NCI-H146 treated with DMSO at 0.1 percent for 48 hours (cell line): ENCODE data around the gene CDH5.

Experiments
- DNase-seq: peaks from one replicate; lab custom pipeline; 2025; ENCODE audit not compliant: unreplicated experiment; lab: John Stamatoyannopoulos, UW

CDH5 gene

GRCh38 chr16:66390346-66391108, 24.0 kb downstream of the CDH5 start:
- no peak for DNase-seq

- DNase-seq, result no peak
Measured at GRCh38 chr16:66391726-66392670, 25.5 kb downstream of the CDH5 start.

GRCh38 chr16:66395806-66396555, 29.5 kb downstream of the CDH5 start:
- no peak for DNase-seq

- DNase-seq, result no peak
Measured at GRCh38 chr16:66397736-66398433, 31.4 kb downstream of the CDH5 start.

DNA sequence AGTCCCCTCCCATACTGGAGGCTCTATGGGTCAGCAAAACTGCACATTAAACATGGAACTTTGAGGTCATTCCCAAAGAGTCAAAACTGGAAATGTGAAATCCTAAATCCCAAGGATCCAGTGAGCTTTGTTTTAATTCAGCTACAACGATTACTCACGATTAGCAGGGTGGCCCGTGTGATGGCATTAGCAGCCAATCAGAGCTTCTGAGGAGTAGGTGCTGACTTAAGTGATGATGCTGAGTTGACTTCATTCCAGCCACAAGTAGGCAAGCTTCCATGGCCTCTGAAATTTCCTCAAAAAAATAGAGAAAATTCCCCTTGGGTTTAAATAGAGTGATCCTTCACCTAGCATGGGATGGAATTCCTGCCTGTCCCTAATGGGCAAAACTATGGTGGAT, 32.5 kb downstream of the CDH5 start:
- DNase-seq, result no peak

DNA sequence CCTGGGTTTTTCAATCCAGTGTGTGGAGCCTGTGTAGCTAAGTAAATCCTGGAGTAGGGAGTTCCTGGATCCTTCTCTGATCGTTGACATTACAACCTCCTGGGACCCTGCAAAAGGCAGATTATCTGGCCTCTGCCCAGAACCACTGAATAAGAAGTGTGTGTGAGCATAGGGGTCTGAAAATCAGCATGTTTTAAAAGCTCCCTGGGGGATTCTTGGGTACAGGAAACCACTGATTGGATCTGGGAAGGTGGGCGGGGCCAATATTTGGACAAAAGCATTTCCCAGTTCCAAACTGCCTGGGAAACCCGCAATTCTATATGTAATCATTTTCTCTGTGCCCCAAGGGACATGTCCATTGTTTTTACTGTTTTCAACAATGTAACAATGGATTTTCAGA, 33.4 kb downstream of the CDH5 start:
- DNase-seq, result no peak

GRCh38 chr16:66400503-66401380, 34.3 kb downstream of the CDH5 start:
- no peak for DNase-seq

DNA sequence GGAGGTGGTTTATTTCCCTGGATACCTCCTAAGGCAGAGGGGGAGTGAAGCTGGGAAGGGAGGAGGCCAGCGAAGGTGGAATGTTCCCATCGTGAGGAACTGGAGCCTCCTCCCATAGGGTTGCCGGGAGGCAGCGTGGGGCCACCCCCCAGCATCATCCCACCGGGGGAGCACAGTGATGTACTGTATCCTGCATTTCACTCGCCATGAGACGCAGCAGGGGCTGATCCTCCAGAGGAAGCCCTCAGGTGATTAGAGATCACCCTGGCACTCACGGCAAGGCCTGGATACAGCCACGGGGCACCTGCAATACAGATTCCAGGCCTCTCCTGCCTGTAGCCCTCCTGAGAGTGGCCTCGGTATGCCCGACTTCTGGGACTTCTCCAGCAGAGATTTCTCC, 35.1 kb downstream of the CDH5 start:
- no peak for DNase-seq

- DNase-seq, result no peak
Measured at GRCh38 chr16:66402166-66402565, 35.7 kb downstream of the CDH5 start.

DNA sequence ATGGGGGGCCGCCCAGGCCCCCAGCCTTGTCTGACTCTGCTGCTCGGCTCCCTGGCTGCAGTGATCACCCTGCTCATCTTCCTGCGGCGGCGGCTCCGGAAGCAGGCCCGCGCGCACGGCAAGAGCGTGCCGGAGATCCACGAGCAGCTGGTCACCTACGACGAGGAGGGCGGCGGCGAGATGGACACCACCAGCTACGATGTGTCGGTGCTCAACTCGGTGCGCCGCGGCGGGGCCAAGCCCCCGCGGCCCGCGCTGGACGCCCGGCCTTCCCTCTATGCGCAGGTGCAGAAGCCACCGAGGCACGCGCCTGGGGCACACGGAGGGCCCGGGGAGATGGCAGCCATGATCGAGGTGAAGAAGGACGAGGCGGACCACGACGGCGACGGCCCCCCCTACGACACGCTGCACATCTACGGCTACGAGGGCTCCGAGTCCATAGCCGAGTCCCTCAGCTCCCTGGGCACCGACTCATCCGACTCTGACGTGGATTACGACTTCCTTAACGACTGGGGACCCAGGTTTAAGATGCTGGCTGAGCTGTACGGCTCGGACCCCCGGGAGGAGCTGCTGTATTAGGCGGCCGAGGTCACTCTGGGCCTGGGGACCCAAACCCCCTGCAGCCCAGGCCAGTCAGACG, 36.2 kb downstream of the CDH5 start:
- no peak for DNase-seq

DNA sequence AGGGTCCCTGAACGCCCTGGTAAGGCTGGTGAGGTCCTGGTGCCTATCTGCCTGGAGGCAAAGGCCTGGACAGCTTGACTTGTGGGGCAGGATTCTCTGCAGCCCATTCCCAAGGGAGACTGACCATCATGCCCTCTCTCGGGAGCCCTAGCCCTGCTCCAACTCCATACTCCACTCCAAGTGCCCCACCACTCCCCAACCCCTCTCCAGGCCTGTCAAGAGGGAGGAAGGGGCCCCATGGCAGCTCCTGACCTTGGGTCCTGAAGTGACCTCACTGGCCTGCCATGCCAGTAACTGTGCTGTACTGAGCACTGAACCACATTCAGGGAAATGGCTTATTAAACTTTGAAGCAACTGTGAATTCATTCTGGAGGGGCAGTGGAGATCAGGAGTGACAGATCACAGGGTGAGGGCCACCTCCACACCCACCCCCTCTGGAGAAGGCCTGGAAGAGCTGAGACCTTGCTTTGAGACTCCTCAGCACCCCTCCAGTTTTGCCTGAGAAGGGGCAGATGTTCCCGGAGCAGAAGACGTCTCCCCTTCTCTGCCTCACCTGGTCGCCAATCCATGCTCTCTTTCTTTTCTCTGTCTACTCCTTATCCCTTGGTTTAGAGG, 37.1 kb downstream of the CDH5 start:
- DNase-seq, result no peak

DNA sequence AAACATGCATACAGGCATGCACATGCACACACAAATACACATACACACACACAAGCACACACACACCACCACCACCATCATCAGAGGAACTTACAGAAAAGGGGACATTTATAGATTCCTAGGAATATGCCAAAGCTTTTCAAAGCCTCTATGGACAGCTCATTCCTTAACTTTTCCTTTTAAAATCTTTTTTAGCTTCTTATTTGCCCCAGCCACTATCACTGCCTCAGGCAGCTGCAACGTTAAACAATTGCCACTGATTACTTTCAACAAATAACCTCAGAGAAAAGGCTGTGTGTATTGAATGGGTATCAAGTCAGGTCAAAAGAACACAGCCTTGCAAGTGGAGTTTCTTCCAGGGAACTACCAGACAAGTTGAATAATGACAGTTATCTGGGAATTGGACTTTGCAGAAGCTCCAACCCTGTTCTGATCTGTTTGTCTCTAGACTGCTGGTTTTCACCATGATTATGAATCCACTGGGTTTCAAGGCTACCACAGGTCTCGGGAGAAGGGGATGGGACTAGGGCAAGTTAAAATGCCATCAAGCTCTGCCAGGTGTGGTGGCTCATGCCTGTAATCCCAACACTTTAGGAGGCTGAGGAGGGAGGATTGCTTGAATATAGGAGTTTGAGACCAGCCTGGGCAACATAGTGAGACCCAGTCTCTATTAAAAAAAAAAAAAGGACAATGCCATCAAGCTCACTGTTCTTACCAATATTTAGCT, 38.7 kb downstream of the CDH5 start:
- no peak for DNase-seq

- peak; percentile 52 for DNase-seq
Measured at GRCh38 chr16:66406534-66407221, 40.2 kb downstream of the CDH5 start.

- DNase-seq, result peak; percentile 22
Measured at GRCh38 chr16:66408163-66409048, 41.9 kb downstream of the CDH5 start.

DNA sequence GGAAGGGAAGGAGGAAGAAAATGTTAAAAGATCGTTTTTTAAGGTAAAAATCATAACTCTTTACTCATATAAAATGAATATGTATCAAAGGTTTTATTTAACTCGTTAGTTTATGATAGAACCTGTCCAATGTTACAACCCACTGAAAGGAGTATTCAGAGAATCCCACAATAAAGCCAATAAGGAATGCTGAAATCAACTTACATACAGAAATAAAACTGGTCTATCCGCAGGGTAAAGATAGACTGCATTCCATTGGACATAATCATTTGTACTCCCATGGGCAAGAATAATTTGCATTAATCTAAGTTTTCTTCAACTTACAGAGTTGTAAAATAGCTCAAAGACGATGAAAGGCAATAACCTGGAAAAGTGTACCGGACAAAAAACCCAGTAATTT, 42.7 kb downstream of the CDH5 start:
- DNase-seq, result no peak

DNA sequence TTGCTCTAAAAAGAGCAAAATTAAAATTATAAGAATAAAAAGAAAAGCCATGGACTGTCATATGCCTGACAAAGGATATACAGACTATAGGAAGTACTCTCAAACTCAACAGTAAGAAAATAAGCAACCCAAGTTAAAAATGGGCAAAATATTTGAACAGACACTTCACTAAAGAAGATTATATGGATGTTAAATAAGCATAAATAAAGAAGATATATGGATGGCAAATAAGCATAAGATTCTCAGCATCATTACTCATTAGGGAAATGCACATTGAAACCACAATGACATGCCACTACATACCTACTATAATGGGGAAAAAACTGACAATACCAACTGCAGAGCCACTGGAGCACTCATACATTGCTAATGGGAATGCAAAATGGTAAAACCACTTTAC, 45.7 kb downstream of the CDH5 start:
- DNase-seq, result no peak

- DNase-seq, result no peak
Measured at GRCh38 chr16:66414891-66415290, 48.4 kb downstream of the CDH5 start.
